Breast epithelium (tissue), 4 donors: Measurements from ENCODE around the gene CD4. TPM values are rescaled to one million over a fixed set of nuclear protein-coding genes. Genes with fewer than 3 reads are reported as not detected.
A peak's percentile ranks its signal among the peaks of the same experiment; 100 is the strongest.

ENCODE experiments used
- DNase-seq, 2 donors: peaks; one replicate each; pipeline ENCODE4 v3.0.0-alpha.2; 2019; ENCODE audit warnings: low spot score in 2 of 2
- H3K27ac ChIP-seq, 2 donors: fragments of 200-600 bp; sonication (generic) in 1 of 2; one replicate each; pipeline ENCODE4 v1.5.1; 2016 to 2019; ENCODE audit warnings: mild to moderate bottlenecking in 1 of 2
- H3K27me3 ChIP-seq, 2 donors: fragments of 200-600 bp; sonication (generic) in 1 of 2; one replicate each; pipeline versions ENCODE4 v1.5.1 to v1.6.0; 2017 to 2019; ENCODE audit warnings: control low read depth in 1 of 2, mild to moderate bottlenecking in 1 of 2
- H3K36me3 ChIP-seq: fragments of 200-600 bp; one replicate; pipeline ENCODE4 v1.5.1; 2019
- H3K4me1 ChIP-seq, 2 donors: fragments of 200-600 bp; sonication (generic); one replicate each; pipeline ENCODE4 v1.5.1; 2016 to 2019; ENCODE audit warnings: control low read depth in 1 of 2
- H3K4me3 ChIP-seq, 3 donors: fragments of 200-600 bp; sonication (generic); 1 replicate in 2 of 3; 2 replicates in 1 of 3; pipeline ENCODE4 v1.5.1; 2016 to 2019; ENCODE audit warnings: mild to moderate bottlenecking in 3 of 3, moderate library complexity in 2 of 3
- H3K9me3 ChIP-seq, 2 donors: fragments of 200-600 bp; sonication (generic) in 1 of 2; one replicate each; pipeline ENCODE4 v1.5.1; 2016 to 2019; ENCODE audit warnings: control low read depth in 1 of 2
- POLR2A ChIP-seq: fragments of 450-650 bp; IDR thresholded peaks from one replicate; pipeline ENCODE4 v1.6.1; 2016; ENCODE audit warnings: antibody characterized with exemption, mild to moderate bottlenecking, moderate library complexity
- POLR2AphosphoS5 ChIP-seq, 3 donors: sonication (generic); formaldehyde crosslinking; IDR thresholded peaks; one replicate each; pipeline ENCODE4 v1.6.1; 2017; ENCODE audit warnings: antibody characterized with exemption in 3 of 3
- intact Hi-C: fragments of 100-400 bp; cut with DNase I; formaldehyde crosslinking; loops from one replicate; pipeline ENCODE4 v1.15.1; 2023; ENCODE audit warnings: low total_unique reads
- total RNA-seq, 3 donors: library from RNA; depleted of rRNA; stranded (reverse); fragments of >200 nt; gene quantifications; one replicate each; pipeline ENCODE4 v1.1.0, GENCODE V29; 2016
- TF ChIP-seq, protein P1 (sequence below), 3 donors: fragments of 450-650 bp; IDR thresholded peaks; one replicate each; pipeline ENCODE4 v1.5.1; 2016 to 2017; ENCODE audit warnings: antibody characterized with exemption in 3 of 3, mild to moderate bottlenecking in 3 of 3, moderate library complexity in 3 of 3

CD4 gene
- total RNA-seq, 3 donors from 2014 or later: 5.9 to 29.0 (median 11.0) TPM

DNA sequence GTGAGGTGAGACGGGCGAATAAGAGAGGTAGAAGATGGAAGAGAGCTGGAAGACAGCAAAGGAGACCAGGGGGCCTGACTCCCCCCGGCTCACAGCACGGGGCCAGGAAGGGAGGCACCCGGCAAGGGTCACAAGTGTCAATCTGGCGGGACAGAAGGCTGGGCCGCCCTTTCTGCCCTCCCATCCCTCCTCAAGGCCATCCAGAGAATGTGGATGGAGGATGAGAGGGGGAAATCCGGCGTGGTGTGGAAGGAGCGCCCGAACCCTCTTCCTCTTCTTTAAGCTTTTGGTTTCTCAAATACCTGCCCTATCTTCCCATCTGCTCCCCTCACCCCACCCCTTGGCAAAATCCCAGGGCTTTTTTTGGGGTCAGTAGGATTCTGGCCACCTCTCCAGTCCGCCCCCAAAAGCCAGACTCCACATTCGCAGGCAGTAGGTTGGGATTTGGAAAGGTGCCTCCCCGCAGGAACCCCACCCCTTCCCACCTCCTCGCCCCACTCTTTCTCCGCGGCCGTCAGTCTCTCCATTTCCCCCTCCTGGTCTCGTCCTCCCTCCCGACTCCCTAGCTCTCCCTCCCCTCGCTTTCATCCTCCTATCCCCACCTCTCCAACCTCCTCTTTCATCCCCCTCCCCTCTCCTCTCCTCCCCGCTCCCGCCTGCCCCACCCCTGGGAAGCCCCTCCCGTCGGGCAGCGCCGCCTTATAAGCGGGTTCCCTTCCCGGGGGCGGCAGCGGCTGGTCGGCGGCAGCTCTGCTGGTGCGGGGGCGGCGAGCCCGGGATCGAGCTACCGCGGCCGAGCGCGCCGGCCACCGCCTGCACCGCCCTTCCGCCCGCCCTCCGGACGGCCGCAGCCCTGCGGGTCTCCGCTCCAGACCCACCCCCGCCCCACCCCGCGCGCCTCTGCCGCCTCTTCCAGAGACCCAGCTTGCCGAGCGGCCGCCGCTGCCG lies 23.4 kb upstream of the CD4 start, which contains the start of gene PTMS:
TSS of gene PTMS (plus strand) at position 730 of the 948 bp plus-strand sequence. CDS start 343 bp downstream, outside the sequence.
- H3K27me3 ChIP-seq: no peaks in the 10 kb centered on the region
- H3K36me3 ChIP-seq: no peaks in the 10 kb centered on the region
- DNase-seq: peak; percentile 84 to 90
- peak within 1 kb of the TSS; percentile 75 to 99 (median 77) for H3K4me3 ChIP-seq
- H3K4me1 ChIP-seq: peaks cover 11 to 16% of the 10 kb centered on the region in 2 donors
- H3K27ac ChIP-seq: peak within 1 kb of the TSS; percentile 95 to 100
- H3K9me3 ChIP-seq: no peaks in the 10 kb centered on the region
- TF ChIP-seq, protein P1, sequence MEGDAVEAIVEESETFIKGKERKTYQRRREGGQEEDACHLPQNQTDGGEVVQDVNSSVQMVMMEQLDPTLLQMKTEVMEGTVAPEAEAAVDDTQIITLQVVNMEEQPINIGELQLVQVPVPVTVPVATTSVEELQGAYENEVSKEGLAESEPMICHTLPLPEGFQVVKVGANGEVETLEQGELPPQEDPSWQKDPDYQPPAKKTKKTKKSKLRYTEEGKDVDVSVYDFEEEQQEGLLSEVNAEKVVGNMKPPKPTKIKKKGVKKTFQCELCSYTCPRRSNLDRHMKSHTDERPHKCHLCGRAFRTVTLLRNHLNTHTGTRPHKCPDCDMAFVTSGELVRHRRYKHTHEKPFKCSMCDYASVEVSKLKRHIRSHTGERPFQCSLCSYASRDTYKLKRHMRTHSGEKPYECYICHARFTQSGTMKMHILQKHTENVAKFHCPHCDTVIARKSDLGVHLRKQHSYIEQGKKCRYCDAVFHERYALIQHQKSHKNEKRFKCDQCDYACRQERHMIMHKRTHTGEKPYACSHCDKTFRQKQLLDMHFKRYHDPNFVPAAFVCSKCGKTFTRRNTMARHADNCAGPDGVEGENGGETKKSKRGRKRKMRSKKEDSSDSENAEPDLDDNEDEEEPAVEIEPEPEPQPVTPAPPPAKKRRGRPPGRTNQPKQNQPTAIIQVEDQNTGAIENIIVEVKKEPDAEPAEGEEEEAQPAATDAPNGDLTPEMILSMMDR (IDR thresholded peaks at IDR 0.05): no peak
- TF ChIP-seq POLR2A: peak; percentile 49
- TF ChIP-seq POLR2AphosphoS5 (IDR thresholded peaks at IDR 0.05): peak; percentile 48 to 91 (median 49)
- intact Hi-C loops: no loop called here

DNA sequence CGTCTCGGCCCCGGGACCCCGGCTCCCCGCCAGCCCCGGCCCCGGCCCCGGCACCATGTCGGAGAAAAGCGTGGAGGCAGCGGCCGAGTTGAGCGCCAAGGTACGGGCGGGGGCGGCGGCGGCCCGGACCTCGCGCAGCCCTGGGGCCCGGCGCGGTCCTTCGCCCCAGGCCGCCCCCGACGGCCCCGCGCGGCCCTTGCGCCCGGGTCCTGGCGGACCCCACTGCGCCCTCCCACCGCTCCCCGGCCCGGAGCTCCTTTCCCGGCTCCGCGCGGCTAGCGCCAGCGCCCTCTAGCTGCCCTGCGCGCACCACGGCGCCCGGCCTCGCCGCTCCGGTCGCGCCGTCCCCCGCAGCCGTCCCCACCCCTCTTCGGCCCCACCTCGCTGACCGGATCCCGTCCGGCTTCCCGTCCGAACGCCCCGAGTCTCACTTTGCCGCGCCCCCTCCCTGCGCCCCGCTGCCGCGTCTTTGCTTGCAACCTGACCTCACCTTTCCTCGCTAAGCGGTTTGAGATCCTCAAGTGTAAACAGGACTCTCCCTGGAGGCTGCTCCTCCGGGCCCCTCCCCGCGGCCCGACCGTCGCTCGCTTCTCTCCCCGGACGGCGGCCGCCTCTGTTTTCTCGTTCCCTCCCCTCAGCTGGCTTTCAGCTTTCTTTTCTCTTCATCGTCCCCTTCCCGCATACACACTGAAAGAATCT lies 22.5 kb upstream of the CD4 start:
- peak; percentile 74 to 84 for DNase-seq
- intact Hi-C loops: no loop called here
- peaks cover 11 to 17% of the 10 kb centered on the region in 2 donors for H3K4me1 ChIP-seq

DNA sequence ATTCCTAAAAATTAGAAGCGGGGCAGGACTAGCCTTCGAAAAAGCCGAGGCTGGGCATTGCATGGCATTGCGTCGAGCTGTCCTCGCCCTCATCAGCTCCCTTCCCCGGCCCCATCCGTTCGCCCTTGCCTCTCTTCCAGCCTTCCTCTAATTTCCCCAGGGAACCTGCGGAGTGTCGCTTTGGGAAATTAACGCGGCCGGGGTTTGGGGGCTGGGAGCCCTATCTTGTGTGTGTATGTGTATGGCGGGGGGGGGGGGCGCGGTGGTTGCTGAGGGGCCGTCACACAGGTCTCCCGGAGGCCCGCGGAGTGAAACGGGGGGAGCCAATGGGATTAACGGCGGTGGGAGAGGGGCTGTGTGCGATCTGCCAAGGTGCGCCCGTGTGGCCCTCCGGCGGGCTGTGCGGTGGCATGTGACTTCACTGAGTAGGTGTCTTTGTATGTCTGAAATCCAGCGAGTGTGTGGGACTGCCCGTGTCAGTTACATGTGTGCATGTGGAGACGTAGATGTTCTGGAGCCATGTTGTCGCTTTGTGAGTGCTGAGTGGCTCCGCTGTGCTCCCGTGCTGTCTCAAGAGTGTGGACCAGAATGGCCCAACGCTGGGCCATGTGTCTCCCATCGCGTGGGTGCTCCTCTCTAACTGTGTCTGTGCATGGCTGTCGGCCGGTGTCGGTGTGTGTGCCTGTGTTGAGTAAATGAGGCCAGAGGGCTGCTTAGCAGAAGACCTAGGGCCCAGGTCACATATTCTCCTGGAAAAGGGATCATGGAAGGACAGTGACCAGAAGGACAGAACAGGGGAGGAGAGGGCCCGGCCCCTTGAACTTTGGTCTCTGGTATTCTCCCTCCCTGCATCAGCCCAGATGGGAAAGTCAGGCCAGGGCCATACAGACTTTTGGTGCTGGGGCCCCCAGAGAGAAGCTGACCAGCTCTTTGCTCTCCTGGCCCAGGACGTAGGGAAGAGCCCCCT lies 21.7 kb upstream of the CD4 start:
- H3K4me1 ChIP-seq: peaks cover 11 to 23% of the 10 kb centered on the region in 2 donors
- no peaks in the 10 kb centered on the region for H3K36me3 ChIP-seq
- H3K27ac ChIP-seq: peak overlapping the region; percentile 95 to 100
- DNase-seq: peak in 1 of 2 donors; percentile 37
- peak overlapping the region; percentile 75 to 99 (median 77) for H3K4me3 ChIP-seq
- H3K27me3 ChIP-seq: no peaks in the 10 kb centered on the region
- intact Hi-C loops: no loop called here
- TF ChIP-seq, protein P1 (IDR thresholded peaks at IDR 0.05): no peak
- TF ChIP-seq POLR2A: no peak
- TF ChIP-seq POLR2AphosphoS5 (IDR thresholded peaks at IDR 0.05): no peak
- H3K9me3 ChIP-seq: no peaks in the 10 kb centered on the region

More for the DNA sequence above, 22.5 kb upstream of the CD4 start:
- Histone ChIP-seq H3K27me3 (no peaks in the 10 kb centered on the region), H3K4me3 (peak overlapping the region; percentile 75 to 99 (median 77)), H3K9me3 (no peaks in the 10 kb centered on the region), H3K36me3 (no peaks in the 10 kb centered on the region), H3K27ac (peak overlapping the region; percentile 95 to 100)
- TF ChIP-seq, protein P1 (IDR thresholded peaks at IDR 0.05): peak in 2 of 3 donors; percentile 30 to 67
- TF ChIP-seq POLR2A: no peak
- peak; percentile 23 to 70 (median 68) for TF ChIP-seq POLR2AphosphoS5 (IDR thresholded peaks at IDR 0.05)

DNA sequence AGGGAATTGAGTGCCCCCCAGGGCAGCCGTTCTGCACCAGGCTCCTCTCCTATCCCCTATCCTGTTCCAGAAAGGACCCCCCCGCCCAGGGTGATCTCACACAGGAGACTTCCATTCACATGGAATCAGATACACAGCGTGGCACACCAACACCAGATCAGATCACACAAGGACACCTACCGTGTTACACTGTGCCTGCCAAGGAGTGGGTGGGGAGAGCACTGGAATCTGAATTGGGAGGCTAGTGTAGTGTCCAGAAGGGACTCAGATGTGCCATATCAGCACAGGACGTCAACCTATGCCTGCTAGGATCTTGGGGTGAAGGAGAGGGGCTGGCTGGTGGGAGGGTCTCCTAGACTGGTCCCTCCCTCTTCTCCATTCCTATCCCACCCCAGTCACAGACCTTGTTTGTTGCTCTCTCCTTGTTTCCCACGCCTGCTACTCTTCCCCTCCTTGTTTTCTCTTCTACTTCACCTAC lies 20.9 kb upstream of the CD4 start:
- TF ChIP-seq POLR2A (no peak), POLR2AphosphoS5 (IDR thresholded peaks at IDR 0.05) (no peak)
- TF ChIP-seq, protein P1 (IDR thresholded peaks at IDR 0.05): no peak
- H3K4me1 ChIP-seq: peaks cover 11 to 23% of the 10 kb centered on the region in 2 donors
- intact Hi-C loops: no loop called here
- no peak for DNase-seq
- peak overlapping the region; percentile 75 to 99 (median 77) for H3K4me3 ChIP-seq
- H3K9me3 ChIP-seq: no peaks in the 10 kb centered on the region
- H3K36me3 ChIP-seq: no peaks in the 10 kb centered on the region
- peak overlapping the region; percentile 95 to 100 for H3K27ac ChIP-seq
- H3K27me3 ChIP-seq: no peaks in the 10 kb centered on the region
